HFF-Myc (cell line): Measurements from ENCODE around the gene SLC17A1.

ENCODE experiments used
- DNase-seq: peaks from one replicate; pipeline ENCODE4 v3.0.0-alpha.2; 2011; ENCODE audit warnings: low read depth; ENCODE audit errors: extremely low read depth
- H3K4me3 ChIP-seq: replicated peaks from 2 replicates; pipeline ENCODE4 v1.5.1; 2011; ENCODE audit warnings: low read depth, mild to moderate bottlenecking, control low read depth, low read length
- CTCF ChIP-seq: IDR thresholded peaks from 2 replicates; pipeline ENCODE4 v1.5.1; 2012; ENCODE audit warnings: mild to moderate bottlenecking, low read depth, low read length, control low read depth; ENCODE audit errors: missing control alignments

SLC17A1 gene

GRCh38 chr6:25874118-25874517 is 42.3 kb upstream of the SLC17A1 start, which contains the start of gene SLC17A3:
Gene SLC17A3 (minus strand): TSS chr6:25874243. CDS start chr6:25868387, 5,856 bp downstream.
- no peak within 1 kb of the TSS for H3K4me3 ChIP-seq
- TF ChIP-seq CTCF: no peak
- DNase-seq: no peak

GRCh38 chr6:25872814-25873213 is 41.0 kb upstream of the SLC17A1 start:
- H3K4me3 ChIP-seq: no peak overlapping the region
- DNase-seq: no peak
- TF ChIP-seq CTCF: no peak

GRCh38 chr6:25869840-25870239 is 38.0 kb upstream of the SLC17A1 start:
- DNase-seq: no peak
- TF ChIP-seq CTCF: no peak
- no peak overlapping the region for H3K4me3 ChIP-seq

- H3K4me3 ChIP-seq: no peak overlapping the region
- TF ChIP-seq CTCF: no peak
- DNase-seq: no peak
Observed at GRCh38 chr6:25868436-25869183, 36.8 kb upstream of the SLC17A1 start.

GRCh38 chr6:25866011-25866410 is 34.2 kb upstream of the SLC17A1 start:
- no peak overlapping the region for H3K4me3 ChIP-seq
- no peak for TF ChIP-seq CTCF
- no peak for DNase-seq

GRCh38 chr6:25863360-25863759 is 31.5 kb upstream of the SLC17A1 start:
- H3K4me3 ChIP-seq: no peak overlapping the region
- no peak for TF ChIP-seq CTCF
- DNase-seq: no peak

- no peak for DNase-seq
Observed at GRCh38 chr6:25862199-25862598, 30.3 kb upstream of the SLC17A1 start.

More at GRCh38 chr6:25862199-25862598, 30.3 kb upstream of the SLC17A1 start:
- H3K4me3 ChIP-seq: no peak overlapping the region
- no peak for TF ChIP-seq CTCF
